HG02610 (cell line): ENCODE results near the gene PRPSAP2.
A peak's percentile ranks its signal among the peaks of the same experiment; 100 is the strongest.
"Not testable (repeated sequence)": the region's sequence is repeated elsewhere in the genome, so short reads cannot be mapped to it uniquely, and the experiment has no call there.

Experiments used
- ATAC-seq: cut with Tn5 transposase; IDR thresholded peaks from one replicate; pipeline ENCODE4 v1.9.1; 2021; ENCODE audit warnings: mild to moderate bottlenecking, moderate library complexity; ENCODE audit not compliant: unreplicated experiment

The PRPSAP2 gene

GRCh38 chr17:18857864-18858566, at the start of gene PRPSAP2:
TSS of gene PRPSAP2 (plus strand) at chr17:18858131. CDS start at chr17:18865834, 7,703 bp downstream.
- peak; percentile 42 for ATAC-seq

GRCh38 chr17:18815924-18816323, 42.0 kb upstream of the PRPSAP2 start:
- not testable (repeated sequence) for ATAC-seq

DNA sequence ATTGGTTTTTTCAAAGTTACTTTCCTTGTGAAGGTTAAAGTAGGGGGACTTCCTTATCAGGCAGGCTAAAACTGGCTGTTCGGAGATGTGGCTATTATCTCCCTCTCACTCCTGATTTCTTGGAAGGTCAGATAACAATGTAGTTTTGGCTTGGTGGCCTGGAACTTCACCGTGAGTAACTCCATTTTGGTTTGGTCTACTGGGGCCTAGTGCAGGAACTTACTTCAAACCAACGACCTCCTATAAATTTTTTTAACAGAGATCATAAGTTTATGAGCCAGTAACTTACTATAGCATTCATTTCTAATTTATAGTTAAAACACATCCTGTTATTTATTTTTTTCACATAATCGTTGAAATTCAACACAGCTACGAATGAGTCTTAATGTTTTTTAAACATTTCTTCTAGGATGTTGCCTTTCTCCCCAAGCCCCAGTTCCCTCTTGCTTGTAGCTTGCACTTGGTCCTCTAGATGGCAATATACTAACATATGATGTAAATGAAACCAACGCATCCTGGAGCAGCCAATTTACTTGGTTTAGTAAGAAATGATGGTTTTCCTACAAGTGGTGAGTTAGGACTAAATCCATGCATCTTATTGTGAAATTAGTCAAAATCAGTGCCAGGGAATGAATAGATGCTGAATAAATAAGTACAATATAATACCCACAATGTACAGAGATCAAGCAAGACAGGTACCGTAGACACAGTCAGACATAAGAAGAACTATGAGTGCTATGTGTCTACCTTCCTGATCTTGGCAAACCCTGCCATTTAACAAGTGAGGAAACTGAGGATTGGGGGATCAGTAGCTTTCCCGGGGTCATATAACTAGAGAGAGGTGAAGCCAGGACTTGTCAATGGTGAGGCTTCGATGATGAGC, 41.2 kb upstream of the PRPSAP2 start:
- ATAC-seq: not testable (repeated sequence)

DNA sequence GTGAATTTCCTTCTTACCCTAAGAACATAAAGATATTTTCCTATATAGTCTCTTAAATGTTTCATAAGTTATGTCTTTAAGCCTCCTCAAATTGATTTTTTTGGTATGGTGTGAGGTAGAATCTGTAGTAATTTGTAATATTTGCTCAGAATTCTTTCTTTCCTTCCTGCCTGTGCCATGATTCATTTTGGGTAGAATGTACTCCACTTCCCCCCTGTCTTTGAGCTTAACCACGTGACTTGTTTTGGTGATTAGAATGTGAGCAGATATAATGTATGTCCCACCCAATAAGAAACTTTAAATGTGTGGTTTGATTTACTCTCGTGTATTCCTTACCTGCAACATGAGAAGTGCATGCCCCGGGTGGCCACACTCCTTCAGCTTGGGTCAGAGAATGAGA, 36.5 kb upstream of the PRPSAP2 start:
- ATAC-seq: not testable (repeated sequence)

- not testable (repeated sequence) for ATAC-seq
Observed at GRCh38 chr17:18827613-18828012, 30.3 kb upstream of the PRPSAP2 start.

GRCh38 chr17:18848501-18848900, 9.4 kb upstream of the PRPSAP2 start:
- ATAC-seq: no peak

DNA sequence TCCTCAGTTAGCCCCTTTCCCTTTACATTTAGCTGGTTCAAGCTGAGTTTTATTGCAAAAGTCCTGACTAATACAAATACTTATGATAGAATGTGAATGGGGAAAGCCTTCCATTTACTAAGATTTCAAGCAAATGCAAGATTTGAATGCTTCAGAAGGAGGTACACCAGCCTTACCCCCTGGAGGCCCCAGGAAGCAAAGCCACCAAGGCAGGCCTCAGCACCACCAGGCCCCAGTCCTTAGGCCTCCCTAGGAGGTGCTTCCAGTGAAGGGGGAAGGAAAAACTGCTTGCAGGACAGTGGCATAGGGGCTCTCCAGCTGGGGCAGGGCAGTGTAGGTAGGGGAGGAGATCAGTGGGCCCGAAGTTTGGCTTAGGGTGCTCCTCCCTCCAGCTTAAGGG, 7.3 kb upstream of the PRPSAP2 start:
- no peak for ATAC-seq

DNA sequence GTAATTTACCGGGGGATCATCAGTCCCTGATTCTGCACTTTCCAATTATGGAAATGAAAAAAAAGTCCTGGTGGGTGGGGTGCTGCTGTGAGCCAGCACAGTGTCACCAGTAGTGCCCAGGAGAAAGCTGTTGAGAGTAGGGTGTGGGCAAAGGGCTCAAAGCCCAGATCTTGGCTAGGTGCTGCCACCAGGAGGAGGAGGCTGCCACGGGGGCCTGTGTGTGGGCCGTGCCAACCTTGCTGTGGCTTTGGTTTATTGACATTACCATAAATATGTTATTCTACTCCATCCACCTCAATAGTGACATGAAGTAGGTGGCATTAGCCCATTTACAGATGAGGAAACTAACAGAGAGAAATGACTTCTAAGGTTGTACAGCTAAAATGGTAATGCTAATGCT, 6.7 kb upstream of the PRPSAP2 start:
- no peak for ATAC-seq

GRCh38 chr17:18854956-18855355, 3.0 kb upstream of the PRPSAP2 start:
- ATAC-seq: no peak

- peak; percentile 73 for ATAC-seq
Observed at GRCh38 chr17:18855831-18856569, 1.9 kb upstream of the PRPSAP2 start.

GRCh38 chr17:18856570-18856915, 1.4 kb upstream of the PRPSAP2 start:
- ATAC-seq: no peak

GRCh38 chr17:18858567-18859245, 775 bp downstream of the PRPSAP2 start:
- ATAC-seq: no peak

DNA sequence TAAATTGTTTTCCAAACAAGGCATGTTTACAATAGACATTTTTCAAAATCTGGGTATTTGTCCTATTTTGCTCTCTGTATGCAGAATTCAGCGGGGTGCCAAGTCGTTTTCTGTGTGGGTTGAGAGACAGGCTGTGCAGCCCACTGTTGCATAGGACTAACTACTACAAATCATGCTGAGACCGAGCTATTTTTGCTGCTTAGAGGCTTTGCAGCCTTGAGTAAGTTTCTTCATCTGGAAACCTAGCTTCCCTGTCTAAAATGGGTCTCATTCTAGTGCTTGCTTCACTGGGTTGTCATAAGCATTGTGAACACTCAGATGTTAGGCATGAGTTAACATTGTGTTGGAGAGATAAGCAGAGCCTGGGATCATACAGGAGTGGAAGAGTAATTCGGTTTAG, 1.3 kb downstream of the PRPSAP2 start:
- ATAC-seq: no peak

DNA sequence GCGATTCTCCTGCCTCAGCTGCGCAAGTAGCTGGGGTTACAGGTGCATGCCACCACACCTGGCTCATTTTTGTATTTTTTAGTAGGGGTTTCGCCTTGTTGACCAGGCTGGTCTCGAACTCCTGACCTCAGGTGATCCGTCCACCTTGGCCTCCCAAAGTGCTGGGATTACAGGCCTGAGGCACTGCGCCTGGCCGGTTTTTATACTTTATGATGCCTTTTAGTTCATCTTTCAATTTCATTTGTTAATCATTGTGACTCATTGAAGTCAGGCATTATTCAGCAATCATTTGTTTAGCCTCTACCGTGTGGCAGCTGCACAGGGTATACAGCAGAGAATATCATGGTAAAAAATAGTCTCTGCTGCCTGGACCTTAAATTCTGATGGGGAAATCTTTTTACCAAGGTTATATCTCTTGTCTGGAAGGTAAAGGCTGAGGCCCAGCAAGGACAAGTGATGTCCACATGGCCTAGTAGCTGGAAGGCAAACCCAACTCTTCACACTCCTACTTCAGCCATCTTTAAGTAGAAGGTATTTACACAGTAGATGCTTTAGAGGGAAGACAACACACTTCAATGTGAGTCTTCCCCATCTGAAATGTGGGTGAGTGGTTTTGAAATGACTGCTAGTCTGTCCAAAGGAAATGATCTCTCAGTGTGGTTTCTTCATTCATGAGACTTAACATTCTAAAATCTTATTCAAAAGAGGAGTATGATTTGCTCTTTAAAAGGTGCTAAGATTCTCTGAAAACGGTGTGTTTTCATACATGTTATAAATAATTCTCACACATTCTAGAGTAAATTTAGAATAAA, 2.4 kb downstream of the PRPSAP2 start:
- ATAC-seq: peak; percentile 50

DNA sequence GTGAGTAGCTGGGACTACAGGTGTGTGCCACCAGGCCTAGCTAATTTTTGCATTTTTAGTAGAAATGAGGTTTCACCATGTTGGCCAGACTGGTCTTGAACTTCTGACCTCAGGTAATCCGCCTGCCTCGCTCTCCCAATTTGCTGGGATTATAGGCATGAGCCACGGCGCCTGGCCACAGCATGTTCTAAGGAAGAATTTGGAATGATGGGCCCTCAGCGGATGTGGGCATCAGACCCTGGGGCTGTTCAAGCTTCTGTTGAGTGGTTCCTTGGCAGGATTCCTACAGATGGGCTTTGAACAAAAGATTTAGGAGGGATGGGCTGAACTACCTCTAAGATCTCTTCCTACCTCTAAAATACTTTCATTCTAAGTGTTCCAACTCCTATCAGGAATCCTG, 4.1 kb downstream of the PRPSAP2 start:
- ATAC-seq: no peak

- not testable (repeated sequence) for ATAC-seq
Observed at GRCh38 chr17:18864996-18865395, 7.1 kb downstream of the PRPSAP2 start.

- ATAC-seq: no peak
Observed at GRCh38 chr17:18866866-18867813, 9.2 kb downstream of the PRPSAP2 start.

GRCh38 chr17:18877104-18877645, 19.2 kb downstream of the PRPSAP2 start:
- ATAC-seq: no peak
